HG02678 (cell line): ENCODE data around the gene ZNF689.
A peak's percentile ranks its signal among the peaks of the same experiment; 100 is the strongest.

ENCODE experiments used
- ATAC-seq: cut with Tn5 transposase; IDR thresholded peaks from one replicate; pipeline ENCODE4 v1.9.1; 2021; ENCODE audit warnings: mild to moderate bottlenecking, moderate library complexity; ENCODE audit not compliant: unreplicated experiment

ZNF689 gene

GRCh38 chr16:30566531-30566930 lies 43.7 kb downstream of the ZNF689 start:
- ATAC-seq: no peak

- no peak for ATAC-seq
Observed at GRCh38 chr16:30565984-30566383, 44.2 kb downstream of the ZNF689 start.

GRCh38 chr16:30565526-30565925 lies 44.7 kb downstream of the ZNF689 start:
- no peak for ATAC-seq

- ATAC-seq: no peak
Observed at GRCh38 chr16:30562021-30562420, 48.2 kb downstream of the ZNF689 start.

GRCh38 chr16:30561089-30561816 lies 48.9 kb downstream of the ZNF689 start:
- ATAC-seq: no peak

GRCh38 chr16:30559690-30560089 lies 50.5 kb downstream of the ZNF689 start:
- no peak for ATAC-seq

- no peak for ATAC-seq
Observed at GRCh38 chr16:30558789-30559377, 51.3 kb downstream of the ZNF689 start.

GRCh38 chr16:30557957-30558788 lies 52.0 kb downstream of the ZNF689 start, which contains the start of gene ZNF764:
Gene ZNF764 (minus strand): TSS chr16:30558374. CDS start chr16:30558182, 192 bp downstream.
- ATAC-seq: peak; percentile 87

- peak; percentile 2 for ATAC-seq
Observed at GRCh38 chr16:30557707-30557956, 52.6 kb downstream of the ZNF689 start.

GRCh38 chr16:30556125-30556473 lies 54.1 kb downstream of the ZNF689 start:
- ATAC-seq: no peak

GRCh38 chr16:30555315-30556124 lies 54.7 kb downstream of the ZNF689 start:
- no peak for ATAC-seq

GRCh38 chr16:30554557-30555314 lies 55.5 kb downstream of the ZNF689 start:
- no peak for ATAC-seq

GRCh38 chr16:30553393-30553899 lies 56.7 kb downstream of the ZNF689 start:
- no peak for ATAC-seq

GRCh38 chr16:30552956-30553355 lies 57.2 kb downstream of the ZNF689 start:
- ATAC-seq: no peak
